Measurements from ENCODE around the gene RIC1.

- TF ChIP-seq CHD2 (IDR thresholded peaks at IDR 0.05; ENCODE audit: low read depth, low read length): no peak
- TF ChIP-seq REST (IDR thresholded peaks at IDR 0.05; ENCODE audit: borderline replicate concordance in 1 of 2, low read depth in 1 of 2, low read length in 2 of 2): no peak
- no peak for TF ChIP-seq HNRNPH1 (optimal IDR thresholded peaks at IDR 0.05; ENCODE audit: low read depth, low read length)
- TF ChIP-seq YY1 (IDR thresholded peaks at IDR 0.05; ENCODE audit: insufficient read depth, insufficient replicate concordance, low read depth, low read length): no peak
- TF ChIP-seq ZNF704 (CRISPR knock-in tag; IDR thresholded peaks at IDR 0.05; ENCODE audit: borderline replicate concordance): no peak
- TF ChIP-seq TAF15 (IDR thresholded peaks at IDR 0.05; ENCODE audit: low read depth, low read length, poor library complexity, severe bottlenecking): no peak
- no peak for TF ChIP-seq POLR2AphosphoS5 (IDR thresholded peaks at IDR 0.05; ENCODE audit: low read depth, low read length)
- TF ChIP-seq HIC2 (CRISPR knock-in tag; IDR thresholded peaks at IDR 0.05; ENCODE audit: low read depth): no peak
- no peak for TF ChIP-seq ZNF512 (CRISPR knock-in tag; IDR thresholded peaks at IDR 0.05)
- TF ChIP-seq CTCF (CRISPR knock-in tag; IDR thresholded peaks at IDR 0.05): no peak
Observed at GRCh38 chr9:5644501-5644900, 15.6 kb downstream of the RIC1 start.
